Activated CD8-positive, alpha-beta memory T cell treated with anti-CD3 and anti-CD28 coated beads, Interleukin-2, amount 50 U/mL, for 24 hours (primary cell): ENCODE results near the gene SLC6A20.
"Not testable (repeated sequence)": the region's sequence is repeated elsewhere in the genome, so short reads cannot be mapped to it uniquely, and the experiment has no call there.

Experiments
- DNase-seq: peaks from one replicate; pipeline ENCODE4 v3.0.0-alpha.2; 2020; ENCODE audit errors: extremely low read depth

SLC6A20 gene

DNA sequence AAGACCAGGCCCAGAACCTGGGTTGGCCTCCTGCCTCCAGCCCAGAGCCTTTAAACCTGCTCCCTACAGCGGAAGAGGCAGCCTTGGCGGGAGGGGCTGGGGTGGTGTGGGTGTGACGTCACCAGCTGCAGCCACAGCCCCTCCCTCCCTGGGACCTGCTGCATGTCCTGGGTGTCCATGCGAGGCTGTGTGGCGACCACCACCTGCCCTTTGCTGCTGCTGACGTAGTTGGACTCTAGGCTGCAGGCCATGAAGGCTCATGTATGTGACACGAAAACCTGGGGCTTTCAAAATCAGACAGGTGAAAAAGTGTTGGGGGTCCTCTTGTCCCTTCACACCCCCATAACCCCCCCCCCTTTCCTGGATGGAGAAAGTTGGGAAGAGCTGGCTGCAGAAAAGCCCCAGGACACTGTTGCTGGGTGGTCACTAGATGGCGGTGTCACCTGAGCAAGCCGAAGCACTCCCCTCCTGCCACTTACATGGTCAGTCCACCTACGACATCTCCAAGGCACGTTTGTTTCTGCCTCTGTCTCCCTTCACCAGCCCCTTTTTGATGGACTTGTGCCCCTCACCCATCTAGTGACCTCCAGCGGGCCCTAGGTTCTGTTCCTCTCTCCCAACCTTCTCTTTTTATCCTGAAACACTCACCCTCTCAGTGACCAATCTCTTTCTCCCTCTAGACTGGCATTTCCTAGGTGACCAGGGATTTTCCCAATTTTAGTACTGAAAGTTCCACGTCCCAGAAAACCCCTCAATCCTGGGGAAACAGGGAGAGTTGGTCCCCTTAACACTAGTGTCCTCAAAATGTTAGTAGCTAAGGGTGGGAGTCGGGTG, 35.2 kb downstream of the SLC6A20 start:
- no peak for DNase-seq

- DNase-seq: no peak
Measured at GRCh38 chr3:45759851-45760250, 36.5 kb downstream of the SLC6A20 start.

- DNase-seq: no peak
Measured at GRCh38 chr3:45758871-45759270, 37.5 kb downstream of the SLC6A20 start.

DNA sequence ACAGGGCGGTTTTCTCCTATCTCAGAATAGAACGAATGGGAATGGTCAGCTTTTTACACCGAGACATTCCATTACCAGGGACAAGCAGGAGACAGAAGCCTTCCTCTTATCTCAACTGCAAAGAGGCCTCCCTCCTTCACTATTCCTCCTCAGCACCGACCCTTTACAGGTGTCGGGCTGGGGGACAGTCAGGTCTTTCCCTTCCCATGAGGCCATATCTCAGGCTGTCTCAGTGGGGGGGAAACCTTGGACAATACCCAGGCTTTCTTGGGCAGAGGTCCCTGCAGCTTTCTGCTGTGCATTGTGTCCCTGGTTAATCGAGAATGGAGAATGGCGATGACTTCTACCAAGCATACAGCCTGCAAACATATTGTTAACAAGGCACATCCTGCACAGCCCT, 39.2 kb downstream of the SLC6A20 start:
- DNase-seq: not testable (repeated sequence)

DNA sequence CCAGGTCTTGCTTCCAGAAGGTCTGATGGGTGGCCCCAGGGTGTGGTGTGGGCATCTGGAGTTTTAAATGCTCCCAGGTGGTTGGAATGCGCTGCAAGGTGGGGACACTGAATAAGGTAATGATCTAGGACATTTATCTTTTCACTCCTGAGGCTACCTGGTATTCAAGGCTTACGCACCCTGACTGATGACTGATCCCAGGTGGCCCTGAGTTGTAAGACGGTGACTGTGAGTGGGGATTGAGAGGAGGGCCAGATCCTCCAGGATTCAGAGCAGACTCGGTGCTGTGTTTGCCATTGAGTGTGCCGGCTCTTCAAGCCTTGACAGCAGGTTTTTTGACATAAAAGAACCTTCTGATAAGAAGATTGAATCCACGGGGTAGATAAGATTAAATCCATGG, 40.3 kb downstream of the SLC6A20 start:
- no peak for DNase-seq

- no peak for DNase-seq
Measured at GRCh38 chr3:45754461-45754860, 41.9 kb downstream of the SLC6A20 start.

DNA sequence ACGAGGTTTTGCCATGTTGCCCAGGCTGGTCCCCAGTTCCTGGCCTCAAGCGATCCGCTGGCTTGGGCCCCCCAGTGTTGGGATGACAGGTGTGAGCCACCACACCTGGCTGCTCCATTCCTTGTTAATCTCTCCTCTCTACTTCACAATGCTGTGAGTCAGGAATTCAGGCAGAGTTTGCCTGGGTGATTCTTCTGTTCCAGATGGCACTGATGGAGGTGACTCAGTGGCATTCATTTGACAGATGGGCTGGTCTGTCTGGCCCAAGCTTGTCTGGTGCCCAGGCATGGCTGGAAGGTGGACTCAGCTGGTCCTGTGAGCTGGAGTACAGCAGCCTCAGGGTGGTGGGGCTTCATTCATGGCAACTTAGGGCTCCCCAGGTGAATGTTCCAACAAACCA, 43.2 kb downstream of the SLC6A20 start:
- DNase-seq: no peak

DNA sequence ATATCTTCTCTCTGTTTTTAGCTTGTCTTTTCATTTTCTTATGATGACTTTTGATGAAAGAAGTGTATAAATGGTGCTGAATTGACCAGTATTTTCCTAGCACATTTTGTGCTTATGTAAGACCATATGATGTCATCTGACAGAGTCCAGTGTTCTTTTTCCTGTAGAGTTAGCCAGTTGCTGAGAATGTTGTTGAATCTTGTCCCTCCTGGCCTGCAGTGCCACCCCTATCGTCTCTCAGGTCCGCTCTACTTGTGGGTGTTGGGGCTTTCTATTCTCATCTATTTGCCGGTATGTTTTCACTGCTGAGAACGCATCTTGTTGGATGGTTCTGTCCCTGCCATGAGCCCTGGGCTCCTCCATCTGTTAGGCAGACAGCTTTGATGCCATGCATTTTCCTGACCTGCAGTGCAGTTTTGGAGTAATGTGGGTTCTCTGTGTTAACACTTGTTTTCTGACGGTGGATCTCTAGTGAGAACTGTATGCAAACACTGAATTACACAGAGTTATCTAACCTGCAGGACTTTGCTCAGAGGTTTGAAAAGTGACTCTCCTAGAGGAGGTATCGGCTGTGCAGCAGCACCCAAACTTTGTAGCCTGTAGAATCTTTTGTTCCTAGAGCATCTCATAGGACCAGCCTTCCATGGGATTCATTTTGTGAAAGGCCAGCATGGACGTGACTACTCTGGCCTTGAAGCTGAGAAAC, 44.6 kb downstream of the SLC6A20 start:
- DNase-seq: no peak

DNA sequence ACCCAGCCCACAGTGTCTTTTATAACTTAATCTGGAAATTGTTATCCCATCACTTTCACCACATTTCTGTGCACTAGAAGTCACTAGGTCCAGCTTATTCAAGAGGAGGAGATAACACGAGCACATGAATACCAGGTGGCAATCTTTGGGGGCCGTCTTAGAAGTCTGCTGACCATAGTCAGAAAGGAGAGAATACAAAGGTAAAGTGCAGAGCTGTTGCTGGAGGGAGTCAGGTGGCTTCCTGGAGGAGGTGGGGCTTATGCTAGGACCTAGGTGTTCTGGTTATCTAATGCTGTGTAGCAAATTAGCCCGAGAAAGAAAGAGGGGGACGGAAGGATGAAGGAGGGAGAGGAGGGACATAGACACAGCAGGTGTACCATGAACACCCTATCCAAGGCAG, 46.5 kb downstream of the SLC6A20 start:
- no peak for DNase-seq

- not testable (repeated sequence) for DNase-seq
Measured at GRCh38 chr3:45749036-45749600, 47.2 kb downstream of the SLC6A20 start.

- no peak for DNase-seq
Measured at GRCh38 chr3:45748068-45748467, 48.3 kb downstream of the SLC6A20 start.

GRCh38 chr3:45746777-45747622, 49.3 kb downstream of the SLC6A20 start:
- no peak for DNase-seq

DNA sequence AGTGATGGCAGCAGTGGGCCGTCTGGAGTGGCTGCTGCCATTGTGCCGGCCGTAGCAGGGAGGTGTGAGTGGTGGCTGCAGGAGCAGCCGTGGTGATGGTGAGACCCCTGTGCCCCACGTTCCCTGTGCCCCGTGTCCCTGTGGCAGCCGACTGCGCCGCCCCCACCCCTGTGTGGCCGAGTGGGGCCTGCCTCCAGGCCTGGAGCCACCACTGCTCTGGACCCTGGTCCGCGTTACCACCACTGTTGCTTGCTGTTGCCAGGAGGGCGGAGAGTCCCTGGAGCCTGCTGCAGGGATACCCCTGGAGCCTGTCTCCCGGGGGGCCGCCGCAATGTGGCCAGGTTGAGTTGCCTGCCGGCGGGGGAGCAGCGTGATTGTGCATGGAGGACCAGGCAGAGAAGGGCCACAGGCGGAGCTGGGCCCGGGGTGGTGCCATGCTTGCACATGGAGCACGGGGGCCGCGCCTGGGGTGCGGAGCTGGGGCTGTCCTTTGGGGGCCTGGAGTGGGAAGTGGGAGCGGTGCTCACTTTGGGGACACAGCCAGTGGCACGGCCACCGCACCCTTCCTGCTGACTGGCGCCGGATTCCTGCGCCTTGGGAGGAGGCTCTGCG, 50.1 kb downstream of the SLC6A20 start:
- no peak for DNase-seq

DNA sequence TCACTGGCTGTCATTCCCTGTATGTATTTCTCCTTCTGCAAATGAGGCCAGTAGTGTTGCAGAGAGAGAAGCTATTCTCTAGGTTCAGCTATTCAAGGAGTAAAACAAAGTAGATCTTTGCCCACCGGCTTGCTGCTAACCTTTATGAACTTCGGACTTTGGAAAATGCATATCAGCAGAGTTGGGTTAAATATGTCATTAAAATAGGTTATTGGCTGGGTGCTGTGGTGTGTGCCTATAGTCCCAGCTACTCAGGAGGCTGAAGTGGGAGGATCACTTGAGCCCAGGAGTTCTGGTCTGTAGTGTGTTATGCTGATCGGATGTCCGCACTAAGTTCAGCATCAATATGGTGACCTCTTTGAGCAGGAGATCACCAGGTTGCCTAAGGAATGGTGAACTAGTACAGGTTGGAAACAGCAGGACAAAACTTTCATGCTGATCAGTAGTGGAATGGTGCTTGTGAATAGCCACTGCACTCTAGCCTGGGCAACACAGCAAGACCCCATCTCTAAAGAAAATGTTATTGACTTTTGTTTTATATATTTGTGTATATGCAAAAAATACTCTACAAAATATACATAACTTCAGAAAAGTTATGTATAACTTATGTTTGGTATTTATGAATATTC, 53.8 kb downstream of the SLC6A20 start:
- DNase-seq: no peak

- no peak for DNase-seq
Measured at GRCh38 chr3:45741742-45742460, 54.4 kb downstream of the SLC6A20 start.

GRCh38 chr3:45741247-45741646, 55.1 kb downstream of the SLC6A20 start:
- no peak for DNase-seq

- no peak for DNase-seq
Measured at GRCh38 chr3:45739991-45740390, 56.3 kb downstream of the SLC6A20 start.

DNA sequence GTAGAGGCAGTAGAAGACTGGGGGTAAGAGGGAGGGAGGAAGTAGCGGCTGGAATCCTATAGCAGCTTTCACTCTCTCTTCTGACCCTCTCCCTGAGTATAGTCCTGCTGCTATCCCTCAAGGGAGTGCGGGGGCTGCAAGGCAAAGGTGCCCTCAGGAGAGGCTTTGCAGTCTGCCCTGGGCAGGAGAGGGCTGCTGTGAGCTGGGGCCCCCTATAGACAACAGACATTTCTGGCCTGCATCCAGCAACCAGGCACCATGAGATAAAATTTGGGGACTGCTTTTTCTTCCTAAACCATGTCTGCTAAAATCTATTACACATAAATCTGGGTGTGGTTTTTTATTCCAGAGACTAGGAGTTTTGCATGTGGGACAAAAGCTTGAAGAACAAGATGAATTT, 59.1 kb downstream of the SLC6A20 start:
- no peak for DNase-seq

DNA sequence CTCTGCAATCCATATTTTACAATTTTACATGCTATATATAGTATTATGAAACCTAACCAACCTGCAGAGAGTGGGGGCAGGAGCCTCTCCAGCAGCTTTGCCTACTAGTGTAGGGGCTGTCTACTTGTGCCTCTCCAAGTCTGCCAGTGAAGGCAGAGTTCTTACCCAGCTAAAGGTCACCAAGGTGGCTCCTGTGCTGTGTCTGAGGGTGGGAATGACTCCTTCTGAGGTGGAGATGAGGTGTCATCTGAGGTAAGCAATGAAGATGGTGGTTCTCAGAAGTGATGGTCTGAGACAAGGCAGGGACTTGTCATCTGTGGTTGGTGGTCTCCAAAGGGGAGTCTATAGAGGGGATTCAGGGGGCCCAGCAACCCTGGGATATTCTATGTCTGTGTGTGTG, 59.6 kb downstream of the SLC6A20 start:
- no peak for DNase-seq

- no peak for DNase-seq
Measured at GRCh38 chr3:45730409-45731154, 65.8 kb downstream of the SLC6A20 start.
